Transverse colon (tissue), 4 donors: Measurements from ENCODE around the gene AKT1.

Experiments used
- EP300 ChIP-seq: sonication (generic); formaldehyde crosslinking; IDR thresholded peaks from one replicate; pipeline ENCODE4 v1.6.1; 2017; ENCODE audit warnings: antibody characterized with exemption, low read depth
- POLR2A ChIP-seq: fragments of 450-650 bp; IDR thresholded peaks from one replicate; pipeline ENCODE4 v1.6.1; 2016; ENCODE audit warnings: antibody characterized with exemption, mild to moderate bottlenecking, moderate library complexity
- POLR2AphosphoS5 ChIP-seq, 3 donors: sonication (generic); formaldehyde crosslinking; IDR thresholded peaks; one replicate each; pipeline ENCODE4 v1.6.1; 2016; ENCODE audit warnings: antibody characterized with exemption in 3 of 3
- TF ChIP-seq, protein P1 (sequence below), 5 experiments: fragments of 200-600 bp in 3 of 5; fragments of 450-650 bp in 2 of 5; sonication (generic) in 3 of 5; IDR thresholded peaks; 1 replicate in 2 of 5; 2 replicates in 3 of 5; pipeline ENCODE4 v1.5.1; 2016 to 2017; ENCODE audit warnings: antibody characterized with exemption in 5 of 5, inconsistent platforms in 3 of 5, mild to moderate bottlenecking in 2 of 5, moderate library complexity in 1 of 5

DNA sequence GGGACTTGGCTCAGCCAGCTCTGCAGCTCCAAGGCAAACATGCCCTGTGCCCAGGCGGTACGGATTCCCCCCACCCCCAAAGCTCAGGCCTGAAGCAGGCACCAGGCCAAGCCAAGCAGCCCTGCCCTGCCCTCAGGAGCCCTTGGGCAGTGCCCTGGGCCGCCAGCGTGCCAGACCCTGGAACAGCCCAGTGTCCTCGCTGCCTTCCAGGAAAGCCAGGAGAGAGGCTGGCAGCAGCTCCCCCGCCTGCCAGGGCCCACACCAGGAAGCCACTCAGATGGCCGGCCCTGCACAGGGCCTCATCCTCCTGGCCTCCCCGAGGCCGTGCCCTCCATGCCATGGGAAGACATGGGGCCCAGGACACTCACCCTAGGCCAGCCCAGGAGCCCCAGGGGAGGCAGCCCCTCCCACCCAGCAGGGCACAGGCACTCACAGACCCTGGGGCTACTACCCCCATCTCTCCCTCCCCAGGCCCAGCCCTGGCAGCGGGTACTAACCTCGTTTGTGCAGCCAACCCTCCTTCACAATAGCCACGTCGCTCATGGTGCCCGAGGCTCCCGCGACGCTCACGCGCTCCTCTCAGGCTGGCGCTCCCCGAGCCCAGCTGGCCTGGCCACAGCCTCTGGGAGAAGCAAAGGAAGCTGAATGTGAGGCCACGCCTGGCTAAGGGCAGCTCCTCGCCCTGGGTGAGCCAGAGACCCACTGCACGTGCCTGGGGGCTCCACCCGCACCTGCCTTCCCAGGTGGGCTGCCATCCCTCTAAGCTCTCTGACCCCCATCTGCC lies 3.3 kb downstream of the AKT1 start:
- TF ChIP-seq, protein P1, sequence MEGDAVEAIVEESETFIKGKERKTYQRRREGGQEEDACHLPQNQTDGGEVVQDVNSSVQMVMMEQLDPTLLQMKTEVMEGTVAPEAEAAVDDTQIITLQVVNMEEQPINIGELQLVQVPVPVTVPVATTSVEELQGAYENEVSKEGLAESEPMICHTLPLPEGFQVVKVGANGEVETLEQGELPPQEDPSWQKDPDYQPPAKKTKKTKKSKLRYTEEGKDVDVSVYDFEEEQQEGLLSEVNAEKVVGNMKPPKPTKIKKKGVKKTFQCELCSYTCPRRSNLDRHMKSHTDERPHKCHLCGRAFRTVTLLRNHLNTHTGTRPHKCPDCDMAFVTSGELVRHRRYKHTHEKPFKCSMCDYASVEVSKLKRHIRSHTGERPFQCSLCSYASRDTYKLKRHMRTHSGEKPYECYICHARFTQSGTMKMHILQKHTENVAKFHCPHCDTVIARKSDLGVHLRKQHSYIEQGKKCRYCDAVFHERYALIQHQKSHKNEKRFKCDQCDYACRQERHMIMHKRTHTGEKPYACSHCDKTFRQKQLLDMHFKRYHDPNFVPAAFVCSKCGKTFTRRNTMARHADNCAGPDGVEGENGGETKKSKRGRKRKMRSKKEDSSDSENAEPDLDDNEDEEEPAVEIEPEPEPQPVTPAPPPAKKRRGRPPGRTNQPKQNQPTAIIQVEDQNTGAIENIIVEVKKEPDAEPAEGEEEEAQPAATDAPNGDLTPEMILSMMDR (IDR thresholded peaks at IDR 0.05), result no peak
- no peak for TF ChIP-seq POLR2AphosphoS5 (IDR thresholded peaks at IDR 0.05)
- no peak for TF ChIP-seq EP300
- TF ChIP-seq POLR2A, result no peak
